HG03066 (cell line): ENCODE results near the gene SHKBP1.
A peak's percentile ranks its signal among the peaks of the same experiment; 100 is the strongest.
"Not testable (repeated sequence)": the region's sequence is repeated elsewhere in the genome, so short reads cannot be mapped to it uniquely, and the experiment has no call there.

Source experiments
- ATAC-seq: cut with Tn5 transposase; IDR thresholded peaks from one replicate; pipeline ENCODE4 v1.9.1; 2021; ENCODE audit warnings: low read depth; ENCODE audit not compliant: unreplicated experiment

The SHKBP1 gene, protein sequence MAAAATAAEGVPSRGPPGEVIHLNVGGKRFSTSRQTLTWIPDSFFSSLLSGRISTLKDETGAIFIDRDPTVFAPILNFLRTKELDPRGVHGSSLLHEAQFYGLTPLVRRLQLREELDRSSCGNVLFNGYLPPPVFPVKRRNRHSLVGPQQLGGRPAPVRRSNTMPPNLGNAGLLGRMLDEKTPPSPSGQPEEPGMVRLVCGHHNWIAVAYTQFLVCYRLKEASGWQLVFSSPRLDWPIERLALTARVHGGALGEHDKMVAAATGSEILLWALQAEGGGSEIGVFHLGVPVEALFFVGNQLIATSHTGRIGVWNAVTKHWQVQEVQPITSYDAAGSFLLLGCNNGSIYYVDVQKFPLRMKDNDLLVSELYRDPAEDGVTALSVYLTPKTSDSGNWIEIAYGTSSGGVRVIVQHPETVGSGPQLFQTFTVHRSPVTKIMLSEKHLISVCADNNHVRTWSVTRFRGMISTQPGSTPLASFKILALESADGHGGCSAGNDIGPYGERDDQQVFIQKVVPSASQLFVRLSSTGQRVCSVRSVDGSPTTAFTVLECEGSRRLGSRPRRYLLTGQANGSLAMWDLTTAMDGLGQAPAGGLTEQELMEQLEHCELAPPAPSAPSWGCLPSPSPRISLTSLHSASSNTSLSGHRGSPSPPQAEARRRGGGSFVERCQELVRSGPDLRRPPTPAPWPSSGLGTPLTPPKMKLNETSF

DNA sequence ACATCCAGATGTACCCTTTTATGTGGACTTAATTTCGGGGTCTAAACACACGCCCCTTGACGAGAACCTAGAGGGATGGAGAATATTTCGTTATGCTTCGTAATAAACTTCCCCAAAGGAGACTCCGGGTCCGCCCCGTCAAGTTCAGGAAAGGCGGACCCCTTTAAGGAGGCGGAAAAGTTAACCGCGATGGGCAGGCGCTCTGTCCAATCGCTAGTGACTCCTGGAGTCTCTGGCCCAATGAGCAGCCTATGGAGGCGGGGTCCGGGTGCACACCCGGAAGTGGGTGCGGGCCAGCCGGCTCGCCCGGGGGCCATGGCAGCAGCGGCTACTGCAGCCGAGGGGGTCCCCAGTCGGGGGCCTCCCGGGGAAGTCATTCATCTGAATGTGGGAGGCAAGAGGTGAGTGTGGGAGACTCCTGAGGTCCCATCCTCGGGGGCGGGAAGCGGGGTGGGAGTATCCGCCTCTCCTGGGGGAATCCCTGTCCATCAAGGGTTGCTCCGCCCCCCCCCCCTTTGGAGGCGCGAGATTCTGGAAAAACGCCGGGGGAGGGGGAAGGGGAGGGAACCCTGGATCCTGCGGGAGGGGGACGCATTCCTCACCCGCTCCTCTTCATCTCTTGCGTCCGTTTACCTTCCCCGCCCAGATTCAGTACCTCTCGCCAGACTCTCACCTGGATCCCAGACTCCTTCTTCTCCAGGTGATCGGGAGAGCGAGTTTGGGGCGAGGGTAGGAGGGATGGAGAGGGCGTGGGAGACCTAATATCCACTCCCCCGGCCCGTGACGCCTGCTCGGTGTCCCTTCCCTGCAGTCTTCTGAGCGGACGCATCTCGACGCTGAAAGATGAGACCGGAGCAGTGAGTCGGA, at the start of gene SHKBP1:
SHKBP1 (plus strand) TSS at position 289 of the 867 bp plus-strand sequence; CDS start at position 316, 27 bp downstream.
- peak; percentile 94 for ATAC-seq

DNA sequence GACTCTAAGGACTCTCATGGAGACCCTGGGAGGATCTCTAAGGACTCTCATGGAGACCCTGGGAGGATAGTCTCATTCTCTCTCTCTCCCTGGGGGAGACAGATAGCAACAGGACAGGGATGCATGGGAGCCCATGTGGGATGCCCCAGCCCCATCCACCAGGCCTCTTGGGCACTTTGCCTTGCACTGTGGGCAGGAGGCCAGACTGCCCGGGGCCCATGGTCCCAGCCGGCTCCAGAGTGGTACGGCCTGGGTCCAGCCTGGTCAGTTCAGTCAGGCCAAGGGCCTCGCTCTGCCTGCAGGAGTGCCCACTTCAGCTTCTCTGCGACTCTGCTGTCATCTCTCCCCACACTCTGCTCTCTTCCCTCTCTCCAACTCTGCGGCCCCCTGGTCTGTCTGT, 48.6 kb upstream of the SHKBP1 start:
- ATAC-seq: no peak

DNA sequence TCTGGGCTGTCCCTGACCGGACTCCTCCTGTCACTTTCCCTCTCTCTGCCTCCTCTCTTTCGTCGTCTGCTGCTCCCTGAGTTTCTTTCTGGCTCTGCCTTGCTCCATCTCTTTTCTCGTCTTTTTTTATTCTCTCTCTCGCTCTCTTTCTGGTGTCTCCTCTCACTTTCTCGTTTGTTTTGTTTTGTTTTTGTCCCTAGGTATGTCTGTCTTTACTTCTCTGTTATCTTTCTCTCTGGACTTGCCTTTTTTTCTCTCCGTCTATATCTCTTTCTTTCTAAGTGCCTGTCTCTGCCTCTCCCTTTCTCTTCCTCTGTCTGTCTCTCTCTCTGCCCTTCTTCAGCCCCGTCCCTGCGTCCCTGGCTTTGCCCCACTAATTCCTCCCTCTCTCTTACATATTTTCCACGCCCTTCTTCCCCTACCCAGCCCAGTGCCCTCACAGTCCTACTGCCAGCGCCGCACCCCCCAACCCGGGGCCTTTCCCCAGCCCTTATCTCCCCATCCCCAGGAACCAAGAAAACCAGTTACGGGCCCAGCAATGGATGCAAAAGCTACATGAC, 48.1 kb upstream of the SHKBP1 start:
- no peak for ATAC-seq

DNA sequence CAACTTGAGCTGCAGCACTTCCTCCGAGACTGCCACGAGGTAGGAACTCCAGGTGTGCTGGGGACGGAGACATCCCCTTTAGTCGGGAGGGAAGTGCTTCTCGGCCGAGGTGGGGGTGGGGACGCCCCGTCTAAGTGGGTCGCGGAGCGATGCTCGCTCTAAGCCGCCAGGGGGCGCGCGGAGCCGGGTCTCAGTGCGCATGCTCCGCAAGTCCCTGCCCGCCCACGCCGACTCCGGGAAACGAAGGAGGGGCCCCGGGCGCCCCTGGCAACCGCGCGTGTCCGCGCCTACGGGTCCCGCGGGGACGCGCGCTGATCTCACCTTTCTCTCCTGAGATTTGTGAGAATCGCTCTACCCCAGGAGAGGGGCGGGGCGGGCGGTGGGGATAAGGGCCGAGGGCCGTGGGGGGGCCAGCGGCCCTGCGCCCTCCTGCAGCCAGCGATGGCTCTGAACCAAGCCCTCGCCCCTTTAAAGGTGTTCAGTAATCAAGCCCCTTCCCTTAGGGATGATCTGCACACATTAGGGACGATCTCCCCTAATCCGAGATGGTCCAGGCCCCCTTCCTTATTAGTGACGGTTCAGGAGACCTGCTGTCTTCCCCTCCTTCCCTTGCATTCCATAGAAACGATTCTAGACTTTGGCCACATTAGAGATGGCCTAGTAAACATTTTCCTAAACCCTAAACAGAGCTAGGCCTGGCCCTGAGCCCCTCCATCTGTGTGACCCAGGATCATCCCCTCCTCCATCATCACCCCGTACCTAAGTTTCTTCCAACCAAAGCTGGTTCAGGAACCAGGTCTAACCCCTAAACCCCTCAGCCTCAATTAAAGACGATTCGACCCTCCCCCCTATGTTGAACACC, 47.3 kb upstream of the SHKBP1 start:
- ATAC-seq: no peak

DNA sequence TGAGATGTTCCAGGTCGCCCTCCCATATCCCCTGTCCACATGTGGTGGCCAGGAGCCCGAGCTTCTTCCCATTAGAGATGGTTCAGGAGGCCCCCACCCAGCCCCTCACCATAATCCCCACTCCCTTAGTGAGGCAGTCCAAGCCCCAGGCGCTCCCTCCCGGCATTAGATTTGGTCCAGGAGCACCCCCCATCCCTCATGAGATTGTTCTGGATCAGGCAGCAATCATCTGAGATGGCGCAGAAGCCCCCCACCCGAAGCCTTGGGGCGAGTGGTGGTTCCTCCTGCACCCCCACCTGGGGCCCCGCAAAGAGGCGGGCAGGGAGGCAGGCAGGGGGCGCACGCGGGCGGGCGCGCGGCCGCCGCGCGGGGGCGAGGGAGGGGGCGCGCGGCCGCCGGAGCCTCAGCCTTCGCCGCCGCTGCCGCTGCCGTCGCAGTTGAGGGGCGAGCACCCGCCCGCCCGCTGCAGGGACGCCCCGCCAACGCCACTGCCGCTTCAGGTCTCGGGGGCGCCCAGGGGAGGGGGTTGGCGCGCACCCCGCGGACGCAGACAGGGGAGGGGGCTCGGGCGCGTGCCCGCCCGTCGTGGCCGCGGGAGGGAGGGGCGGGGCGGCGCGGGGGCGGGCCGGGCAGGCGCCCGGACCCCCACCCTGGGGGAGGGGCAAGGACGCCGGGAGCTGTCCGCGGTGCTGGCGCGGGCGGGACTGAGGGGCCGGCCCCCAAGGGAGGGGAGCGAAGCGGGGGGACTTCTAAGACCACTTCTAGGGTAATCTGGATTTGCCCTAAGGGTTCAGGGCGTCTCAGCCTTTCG, 46.4 kb upstream of the SHKBP1 start:
- ATAC-seq: no peak

DNA sequence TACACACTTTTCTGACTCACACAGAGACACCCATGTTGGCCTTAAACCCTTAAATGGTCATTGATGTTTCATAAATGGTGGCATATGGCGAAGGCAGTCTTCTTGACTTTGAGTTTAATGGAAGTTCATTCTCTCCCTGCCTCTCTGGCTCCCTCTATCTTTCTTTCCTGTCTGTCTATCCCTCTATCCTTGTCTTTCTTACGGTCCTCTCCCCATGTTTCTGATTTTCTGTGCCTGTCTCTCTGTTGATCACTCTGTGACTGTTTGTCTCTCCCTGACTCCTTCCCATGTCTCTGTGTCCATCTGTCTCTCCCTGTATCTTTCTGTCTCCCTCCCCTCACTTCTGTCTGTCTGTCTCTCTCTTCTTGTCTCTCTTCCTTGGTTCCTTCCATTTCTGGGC, 43.2 kb upstream of the SHKBP1 start:
- ATAC-seq: no peak

DNA sequence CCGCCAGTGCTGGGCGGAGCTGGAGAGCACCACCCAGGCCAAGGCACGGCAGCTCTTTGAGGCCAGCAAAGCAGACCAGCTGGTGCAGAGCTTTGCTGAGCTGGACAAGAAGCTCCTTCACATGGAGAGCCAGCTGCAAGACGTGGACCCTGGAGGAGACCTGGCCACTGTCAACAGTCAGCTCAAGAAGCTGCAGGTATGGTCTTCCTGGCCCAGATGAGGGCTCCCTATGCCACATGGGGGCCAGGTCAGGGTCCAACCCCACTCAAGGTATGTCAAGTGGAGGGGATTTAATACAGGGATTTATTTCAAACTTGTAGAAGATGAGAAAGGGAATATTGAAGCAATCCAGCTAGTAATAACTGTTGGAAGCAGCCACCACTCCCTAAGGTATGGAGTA, 42.5 kb upstream of the SHKBP1 start:
- no peak for ATAC-seq

DNA sequence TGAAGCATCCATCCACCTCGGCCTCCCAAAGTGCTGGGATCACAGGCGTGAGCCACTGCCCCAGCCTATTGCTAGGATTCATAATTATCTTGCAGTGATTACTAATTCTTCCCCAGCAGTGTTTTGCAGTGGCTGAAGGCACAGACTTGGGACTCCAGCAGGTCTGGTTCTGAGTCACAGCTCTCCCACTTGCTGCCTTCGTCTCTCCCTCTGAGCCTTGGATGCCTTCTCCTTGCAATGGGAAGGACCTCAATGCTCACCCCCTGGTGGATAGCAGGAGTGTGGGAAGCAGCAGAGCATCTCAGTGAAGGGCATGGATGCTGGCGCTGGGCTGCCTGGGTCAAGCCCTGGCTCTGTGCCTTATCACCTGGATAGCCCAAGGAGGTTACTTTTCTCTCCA, 37.6 kb upstream of the SHKBP1 start:
- no peak for ATAC-seq

DNA sequence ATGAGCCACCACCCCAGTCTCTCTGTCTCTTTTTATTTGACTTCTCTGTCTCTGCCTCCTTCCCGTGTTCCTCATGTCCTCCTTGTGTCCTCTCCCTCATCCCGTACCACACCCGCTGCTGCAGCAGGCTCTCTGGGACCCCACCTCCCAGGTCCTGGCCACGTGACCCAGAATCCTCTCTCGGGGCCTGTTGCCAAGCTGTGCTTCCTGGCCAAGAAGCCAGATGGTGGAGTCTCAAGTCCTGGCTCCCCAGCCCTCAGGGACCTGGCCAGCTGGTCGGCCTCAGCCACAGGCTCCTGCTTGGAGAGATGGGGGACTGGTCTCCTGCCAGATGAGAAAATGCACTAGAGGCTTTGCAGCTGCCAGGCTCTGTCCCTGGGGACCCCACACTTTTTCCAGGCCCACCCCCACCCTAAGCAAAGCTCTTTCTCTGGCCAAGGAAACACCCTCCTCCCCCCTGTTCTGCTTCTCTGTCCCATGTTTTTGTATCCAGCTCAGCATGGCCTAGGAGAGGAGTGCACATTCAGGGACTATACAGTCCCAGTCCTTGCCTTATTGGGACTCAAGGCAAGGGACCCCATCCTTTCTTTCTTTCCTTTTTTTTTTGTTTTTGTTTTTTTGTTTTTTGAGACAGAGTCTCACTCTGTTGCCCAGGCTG, 34.3 kb upstream of the SHKBP1 start:
- no peak for ATAC-seq

DNA sequence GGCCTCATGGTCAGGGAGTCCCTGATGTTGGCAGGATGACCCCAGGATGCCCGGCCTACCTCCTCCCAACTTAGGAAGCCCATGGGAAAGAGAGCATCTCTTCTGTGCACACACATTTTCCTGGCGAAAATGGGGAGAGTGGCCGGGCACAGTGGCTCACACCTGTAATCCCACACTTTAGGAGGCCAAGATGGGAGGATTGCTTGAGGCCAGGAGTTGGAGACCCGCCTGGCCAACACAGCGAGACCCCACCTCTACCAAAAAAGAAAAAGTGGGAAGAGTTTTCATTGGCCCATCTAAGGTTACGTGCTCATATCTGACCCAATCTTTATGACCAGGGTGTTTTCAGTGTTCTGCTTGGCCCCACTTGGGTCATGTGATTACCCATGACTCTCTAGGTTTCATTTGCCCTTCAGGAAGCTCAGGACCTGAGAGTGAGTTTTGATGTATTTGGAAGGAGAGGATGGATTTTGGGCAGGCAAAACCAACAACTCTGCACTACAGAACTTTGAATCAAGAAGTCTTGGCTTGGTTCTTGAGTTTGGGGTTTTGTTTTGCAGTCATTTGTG, 33.6 kb upstream of the SHKBP1 start:
- ATAC-seq: no peak

DNA sequence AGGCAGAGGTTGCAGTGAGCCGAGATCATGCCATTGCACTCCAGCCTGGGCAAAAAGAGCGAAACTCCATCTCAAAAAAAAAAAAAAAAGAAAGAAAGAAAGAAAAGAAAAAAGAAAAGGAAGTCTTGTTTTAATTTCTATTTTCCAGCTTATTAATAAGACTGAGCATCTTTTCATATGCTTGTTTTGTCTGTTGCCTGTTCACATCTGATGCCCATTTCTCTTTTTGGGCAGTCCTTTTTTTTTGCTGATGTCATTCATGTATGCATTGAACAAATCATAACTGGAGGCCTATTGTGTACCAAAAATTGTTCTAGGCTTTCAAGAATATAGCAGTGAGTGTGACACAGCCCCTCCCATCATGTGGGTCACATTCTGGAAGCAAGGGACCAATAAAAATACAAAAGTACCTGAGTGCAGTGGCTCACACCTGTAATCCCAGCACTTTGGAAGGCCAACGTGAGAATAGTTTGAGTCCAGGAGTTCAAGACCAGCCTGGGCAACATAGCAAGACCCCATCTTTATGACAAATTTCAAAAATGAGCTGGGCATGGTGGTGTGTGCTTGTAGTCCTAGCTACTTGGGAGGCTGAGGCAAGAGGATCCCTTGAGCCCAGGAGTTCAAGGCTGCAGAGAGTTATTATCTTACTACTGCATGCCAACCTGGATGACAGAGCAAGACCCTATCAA, 30.4 kb upstream of the SHKBP1 start:
- not testable (repeated sequence) for ATAC-seq

DNA sequence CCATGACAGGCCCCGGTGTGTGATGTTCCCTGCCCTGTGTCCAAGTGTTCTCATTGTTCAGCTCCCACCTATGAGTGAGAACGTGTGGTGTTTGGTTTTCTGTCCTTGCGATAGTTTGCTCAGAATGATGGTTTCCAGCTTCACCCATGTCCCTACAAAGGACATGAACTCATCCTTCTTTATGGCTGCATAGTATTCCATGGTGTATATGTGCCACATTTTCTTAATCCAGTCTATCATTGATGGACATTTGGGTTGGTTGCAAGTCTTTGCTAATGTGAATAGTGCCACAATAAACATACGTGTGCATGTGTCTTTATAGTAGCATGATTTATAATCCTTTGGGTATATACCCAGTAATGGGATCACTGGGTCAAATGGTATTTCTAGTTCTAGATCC, 29.5 kb upstream of the SHKBP1 start:
- not testable (repeated sequence) for ATAC-seq

DNA sequence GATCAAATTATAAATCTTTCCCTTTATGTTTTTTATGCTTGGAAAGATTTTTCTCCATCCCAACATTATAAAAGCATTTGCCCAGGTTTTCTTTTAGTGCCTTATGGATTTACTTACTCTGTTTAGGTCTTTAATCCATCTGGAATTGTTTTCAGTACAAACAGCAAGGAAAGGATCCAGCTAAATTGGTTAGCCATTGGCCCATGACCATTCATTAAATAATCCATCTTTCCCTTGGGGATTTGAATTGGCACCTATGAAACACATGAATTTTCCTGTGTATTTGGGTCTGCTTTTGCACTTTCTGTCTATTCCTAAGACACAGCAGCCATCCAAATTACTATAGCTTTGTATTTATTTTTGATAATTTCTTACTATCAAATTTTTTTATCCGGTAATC, 28.8 kb upstream of the SHKBP1 start:
- no peak for ATAC-seq

DNA sequence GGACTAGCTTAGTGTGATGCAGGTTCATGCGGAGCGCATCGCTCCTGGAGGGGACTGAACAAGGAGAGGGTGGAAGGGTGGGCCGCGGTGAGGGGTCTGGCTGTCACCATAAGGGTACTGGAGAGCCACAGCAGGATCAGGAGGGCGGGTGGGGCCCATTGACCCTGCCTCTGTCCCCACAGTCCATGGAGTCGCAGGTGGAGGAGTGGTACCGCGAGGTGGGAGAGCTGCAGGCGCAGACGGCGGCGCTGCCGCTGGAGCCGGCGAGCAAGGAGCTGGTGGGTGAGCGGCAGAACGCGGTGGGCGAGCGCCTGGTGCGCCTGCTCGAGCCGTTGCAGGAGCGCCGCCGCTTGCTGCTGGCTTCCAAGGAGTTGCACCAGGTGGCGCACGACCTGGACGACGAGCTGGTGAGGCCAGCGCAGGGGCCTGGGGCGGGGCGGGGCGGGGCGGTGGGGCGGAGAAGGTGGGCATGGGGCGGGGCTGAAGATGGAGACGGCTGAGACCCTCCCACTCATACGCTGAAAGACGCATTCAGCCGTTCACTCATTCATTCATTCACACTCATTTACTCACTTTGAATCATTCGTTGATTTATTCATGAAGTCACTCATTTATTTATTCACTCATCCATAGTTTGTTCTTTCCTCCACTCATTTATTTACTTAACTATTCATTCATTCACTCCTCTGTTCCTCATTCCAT, 27.5 kb upstream of the SHKBP1 start:
- ATAC-seq: no peak

DNA sequence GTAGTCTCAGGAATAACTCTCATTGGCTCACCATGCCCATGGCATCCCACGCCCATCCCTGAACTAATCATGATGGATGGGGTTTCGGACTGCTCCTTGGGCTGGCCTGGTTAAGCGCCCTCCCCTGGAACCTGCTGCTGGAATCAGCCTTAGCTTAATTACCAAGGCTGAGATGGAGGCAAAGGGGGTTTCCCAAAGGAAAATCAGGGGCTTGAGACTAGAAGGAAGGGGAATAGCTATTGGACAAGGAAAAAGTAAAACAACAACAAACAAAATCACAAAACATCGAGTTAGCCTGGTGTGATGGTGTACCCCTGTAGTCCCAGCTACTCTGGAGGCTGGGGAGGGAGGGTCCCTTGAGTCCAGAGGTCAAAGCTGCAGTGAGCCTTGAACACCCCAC, 25.7 kb upstream of the SHKBP1 start:
- ATAC-seq: no peak

DNA sequence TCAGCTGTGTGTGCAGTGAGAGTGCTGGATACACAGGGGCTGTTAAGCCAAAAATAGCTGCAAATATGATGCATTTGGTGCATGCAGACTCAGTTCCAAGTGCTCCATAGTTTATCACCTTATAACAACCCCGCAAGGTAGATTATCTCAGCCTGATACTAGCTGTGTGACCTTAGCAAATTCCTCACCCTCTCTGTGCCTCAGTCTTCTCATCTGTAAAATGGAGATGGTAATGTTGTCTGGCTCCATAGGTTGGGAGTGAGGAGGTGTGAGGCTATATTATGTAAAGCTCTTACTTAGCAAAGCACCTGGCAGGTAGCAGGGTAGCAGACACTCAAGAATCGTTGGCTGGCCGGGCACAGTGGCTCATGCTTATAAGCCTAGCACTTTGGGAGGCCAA, 23.8 kb upstream of the SHKBP1 start:
- ATAC-seq: no peak
